HG03196 (cell line): ENCODE results near the gene ZNF296.

ENCODE experiments used
- ATAC-seq: cut with Tn5 transposase; IDR thresholded peaks from one replicate; pipeline ENCODE4 v1.9.1; 2021; ENCODE audit not compliant: unreplicated experiment

The ZNF296 gene

GRCh38 chr19:45027371-45027770, 48.9 kb downstream of the ZNF296 start:
- ATAC-seq = no peak

- ATAC-seq = no peak
Measured at GRCh38 chr19:45025264-45025663, 51.0 kb downstream of the ZNF296 start.

- ATAC-seq = no peak
Measured at GRCh38 chr19:45023048-45023447, 53.2 kb downstream of the ZNF296 start.

- ATAC-seq = no peak
Measured at GRCh38 chr19:45021971-45022370, 54.3 kb downstream of the ZNF296 start.
